Right lung (tissue), 10 donors: ENCODE results near the gene SCML1. TPM values are rescaled to one million over a fixed set of nuclear protein-coding genes. Genes with fewer than 3 reads are reported as not detected.
A peak's percentile ranks its signal among the peaks of the same experiment; 100 is the strongest.

ENCODE experiments used
- DNase-seq, 2 donors: peaks; one replicate each; pipeline ENCODE4 v3.0.0-alpha.2; 2013
- long read RNA-seq, 8 donors: transcript quantifications; one replicate each; lab custom pipeline, GENCODE V29; 2026
- polyA plus RNA-seq, 5 donors: library from polyadenylated mRNA; unstranded; fragments of 120-200 nt; gene quantifications; one replicate each; pipeline versions ENCODE4 v1.2.1 to v1.2.3, GENCODE V29; 2013; ENCODE audit warnings: inconsistent platforms in 1 of 5, low replicate concordance in 1 of 5; ENCODE audit not compliant: insufficient read length in 5 of 5, insufficient read depth in 1 of 5

The SCML1 gene
- 10 to 100 TPM; 16.6 to 31.9 (median 20.9) TPM for polyA plus RNA-seq
- long read RNA-seq, donor 1, full-length matches to known transcripts, result 3 of 3 reads
- long read RNA-seq, donor 1, partial matches to known transcripts, result 0 of 3 reads
- long read RNA-seq, donor 1, other reads (novel, unspliced or antisense), result 0 of 3 reads
- long read RNA-seq, donor 2, partial matches to known transcripts, result 0 of 2 reads
- long read RNA-seq, donor 2, other reads (novel, unspliced or antisense), result 0 of 2 reads
- long read RNA-seq, donor 3, full-length matches to known transcripts, result 5 of 29 reads
- long read RNA-seq, donor 3, partial matches to known transcripts, result 24 of 29 reads
- long read RNA-seq, donor 3, other reads (novel, unspliced or antisense), result 0 of 29 reads
- long read RNA-seq, donor 4, full-length matches to known transcripts, result 2 of 8 reads
- long read RNA-seq, donor 4, partial matches to known transcripts, result 6 of 8 reads
- long read RNA-seq, donor 4, other reads (novel, unspliced or antisense), result 0 of 8 reads
- long read RNA-seq, donor 5, full-length matches to known transcripts, result 8 of 16 reads
- long read RNA-seq, donor 5, partial matches to known transcripts, result 8 of 16 reads
- long read RNA-seq, donor 5, other reads (novel, unspliced or antisense), result 0 of 16 reads
- long read RNA-seq, donor 6, partial matches to known transcripts, result 0 of 2 reads
- long read RNA-seq, donor 6, other reads (novel, unspliced or antisense), result 0 of 2 reads
- long read RNA-seq, donor 7, full-length matches to known transcripts, result 5 of 5 reads
- long read RNA-seq, donor 7, partial matches to known transcripts, result 0 of 5 reads
- long read RNA-seq, donor 7, other reads (novel, unspliced or antisense), result 0 of 5 reads
- long read RNA-seq, donor 8, result 0 reads

GRCh38 chrX:17736856-17737709 is at the start of gene SCML1:
Gene SCML1 (plus strand): TSS chrX:17737493. CDS start chrX:17744187, 6,694 bp downstream.
- DNase-seq, result peak; percentile 95

- no peak for DNase-seq
These were observed 49.6 kb upstream of the SCML1 start for GRCh38 chrX:17687648-17688047.

GRCh38 chrX:17689971-17690409 is 47.3 kb upstream of the SCML1 start:
- peak; percentile 43 to 60 for DNase-seq

GRCh38 chrX:17692709-17693346 is 44.5 kb upstream of the SCML1 start:
- no peak for DNase-seq

- DNase-seq, result no peak
These were observed 40.1 kb upstream of the SCML1 start for GRCh38 chrX:17697191-17697590.

GRCh38 chrX:17700976-17701375 is 36.3 kb upstream of the SCML1 start:
- DNase-seq, result no peak

GRCh38 chrX:17703201-17703600 is 34.1 kb upstream of the SCML1 start:
- no peak for DNase-seq

- no peak for DNase-seq
These were observed 32.1 kb upstream of the SCML1 start for GRCh38 chrX:17705211-17705610.

GRCh38 chrX:17706676-17707075 is 30.6 kb upstream of the SCML1 start:
- DNase-seq, result no peak

- no peak for DNase-seq
These were observed 29.6 kb upstream of the SCML1 start for GRCh38 chrX:17707731-17708130.

GRCh38 chrX:17710871-17711301 is 26.4 kb upstream of the SCML1 start:
- DNase-seq, result no peak

GRCh38 chrX:17713288-17713687 is 24.0 kb upstream of the SCML1 start:
- no peak for DNase-seq

GRCh38 chrX:17718649-17719165 is 18.6 kb upstream of the SCML1 start:
- DNase-seq, result no peak

- no peak for DNase-seq
These were observed 17.6 kb upstream of the SCML1 start for GRCh38 chrX:17719711-17720110.

- no peak for DNase-seq
These were observed 15.6 kb upstream of the SCML1 start for GRCh38 chrX:17721715-17722114.

GRCh38 chrX:17725181-17725580 is 12.1 kb upstream of the SCML1 start:
- no peak for DNase-seq

- no peak for DNase-seq
These were observed 5.0 kb upstream of the SCML1 start for GRCh38 chrX:17732138-17732783.

- DNase-seq, result peak in 1 of 2 donors; percentile 7
These were observed 1.9 kb upstream of the SCML1 start for GRCh38 chrX:17735406-17735805.

- DNase-seq, result no peak
These were observed 826 bp upstream of the SCML1 start for GRCh38 chrX:17736478-17736855.

- no peak for DNase-seq
These were observed 355 bp downstream of the SCML1 start for GRCh38 chrX:17737710-17737985.
